K562 (cell line): Measurements from ENCODE around the gene SLC12A6. TPM values are rescaled to one million over a fixed set of nuclear protein-coding genes. Genes with fewer than 3 reads are reported as not detected.

Source experiments
- AFF4 ChIP-seq: sonication (generic); formaldehyde crosslinking; IDR thresholded peaks from 2 replicates; pipeline ENCODE4 v1.8.0; 2023; ENCODE audit warnings: mild to moderate bottlenecking, missing genetic modification reagents
- BRCA1 ChIP-seq, 2 experiments: fragments of 450-650 bp in 1 of 2; sonication (generic) in 1 of 2; formaldehyde crosslinking in 1 of 2; IDR thresholded peaks; 2 replicates each; pipeline versions ENCODE4 v1.5.0 to v1.6.1; 2017 to 2020; ENCODE audit warnings: mild to moderate bottlenecking in 1 of 2, missing genetic modification reagents in 1 of 2
- CBX5 ChIP-seq: IDR thresholded peaks from 2 replicates; pipeline ENCODE4 v1.6.1; 2014; ENCODE audit warnings: low read depth, borderline replicate concordance
- CLOCK ChIP-seq: fragments of 250-450 bp; sonication (Bioruptor Pico); IDR thresholded peaks from 2 replicates; pipeline ENCODE4 v1.4.0; 2020; ENCODE audit warnings: mild to moderate bottlenecking, moderate library complexity, borderline replicate concordance
- E2F4 ChIP-seq: sonication (generic); formaldehyde crosslinking; IDR thresholded peaks from 2 replicates; pipeline ENCODE4 v1.8.0; 2022; ENCODE audit warnings: mild to moderate bottlenecking, low read depth, missing genetic modification reagents
- FOXJ2 ChIP-seq: fragments of 200-800 bp; sonication (Bioruptor generic); IDR thresholded peaks from 2 replicates; pipeline ENCODE4 v1.6.1; 2016; ENCODE audit warnings: missing genetic modification characterization, missing compliant biosample characterization
- ILF3 ChIP-seq: fragments of 450-650 bp; IDR thresholded peaks from 2 replicates; pipeline ENCODE4 v1.6.1; 2018; ENCODE audit warnings: antibody characterized with exemption, mild to moderate bottlenecking, moderate library complexity, borderline replicate concordance
- MCM3 ChIP-seq: fragments of 450-650 bp; IDR thresholded peaks from 2 replicates; pipeline ENCODE4 v1.6.1; 2016
- MIER1 ChIP-seq: fragments of 450-650 bp; IDR thresholded peaks from 2 replicates; pipeline ENCODE4 v1.6.1; 2016; ENCODE audit warnings: antibody characterized with exemption, mild to moderate bottlenecking, low read depth
- MYC ChIP-seq, 2 experiments: fragments of 250-450 bp in 1 of 2; sonication (Bioruptor Pico) in 1 of 2; IDR thresholded peaks; 2 replicates each; pipeline versions ENCODE4 v1.5.1 to v1.6.1; 2012 to 2021; ENCODE audit warnings: low read depth in 2 of 2, borderline replicate concordance in 1 of 2, improper control_type of control experiment in 1 of 2, low read length in 1 of 2, mild to moderate bottlenecking in 1 of 2, moderate library complexity in 1 of 2
- NBN ChIP-seq: fragments of 450-650 bp; IDR thresholded peaks from 2 replicates; pipeline ENCODE4 v1.6.1; 2016; ENCODE audit warnings: low read depth, mild to moderate bottlenecking
- PREB ChIP-seq: sonication (generic); formaldehyde crosslinking; IDR thresholded peaks from 2 replicates; pipeline ENCODE4 v1.8.1; 2023; ENCODE audit warnings: mild to moderate bottlenecking, missing genetic modification reagents
- SMAD2 ChIP-seq: fragments of 150-350 bp; IDR thresholded peaks from 2 replicates; pipeline ENCODE4 v1.6.1; 2014; ENCODE audit warnings: low read depth, mild to moderate bottlenecking, low read length
- STAG1 ChIP-seq: sonication (generic); formaldehyde crosslinking; IDR thresholded peaks from 2 replicates; pipeline ENCODE4 v1.5.0; 2020; ENCODE audit warnings: missing genetic modification reagents, borderline replicate concordance
- TEAD1 ChIP-seq, 2 experiments: fragments of 450-650 bp in 1 of 2; sonication (generic) in 1 of 2; formaldehyde crosslinking; IDR thresholded peaks; 2 replicates each; pipeline versions ENCODE4 v1.4.0 to v1.8.0; 2020 to 2022; ENCODE audit warnings: mild to moderate bottlenecking in 2 of 2, missing genetic modification reagents in 1 of 2
- YY1 ChIP-seq, 3 experiments: IDR thresholded peaks; 2 replicates each; pipeline ENCODE4 v1.6.1; 2011; ENCODE audit warnings: low read length in 2 of 3, mild to moderate bottlenecking in 2 of 3, moderate library complexity in 2 of 3, borderline replicate concordance in 1 of 3, control low read depth in 1 of 3, low read depth in 1 of 3; ENCODE audit not compliant: insufficient read depth in 3 of 3, insufficient replicate concordance in 2 of 3, control insufficient read depth in 1 of 3, insufficient read length in 1 of 3; ENCODE audit errors: extremely low read depth in 1 of 3
- polyA plus RNA-seq, 8 experiments: library from polyadenylated mRNA; depleted of rRNA in 4 of 8; stranded (reverse) in 5 of 8; unstranded in 3 of 8; fragments of >200 nt; fragmentation: Nextera tagmentation in 2 of 8; fragmentation: Illumina TruSeq in 1 of 8; extraction: Ambion mirVana in 2 of 8; extraction: Trizol in 1 of 8; gene quantifications; 2 replicates each; pipeline versions ENCODE4 v1.2.1 to v1.2.3, GENCODE V29; 2011 to 2014; ENCODE audit warnings: inconsistent platforms in 1 of 8, missing spikeins in 1 of 8
- total RNA-seq, 7 experiments: library from RNA; depleted of rRNA in 6 of 7; stranded (reverse); fragments of >200 nt in 6 of 7; fragmentation: Illumina TruSeq in 2 of 7; extraction: Trizol in 2 of 7; gene quantifications; 2 replicates each; pipeline versions ENCODE4 v1.2.1 to v1.2.3, GENCODE V29; 2011 to 2021; ENCODE audit warnings: low replicate concordance in 1 of 7

The SLC12A6 gene
- total and polyA plus RNA-seq, 9 of the 15 experiments (the other 6 are each of a cell fraction or from before 2014, with no cell fraction given), result 1.4 to 16.4 (median 6.7) TPM

GRCh38 chr15:34318277-34319079 lies 19.1 kb downstream of the SLC12A6 start (continued):
- TF ChIP-seq CLOCK (no peak), MYC (IDR thresholded peaks at IDR 0.05; ENCODE audit: low read depth, low read length) (no peak), MYC (CRISPR knock-in tag; IDR thresholded peaks at IDR 0.05; ENCODE audit: borderline replicate concordance, low read depth) (no peak), YY1 (IDR thresholded peaks at IDR 0.05; ENCODE audit: borderline replicate concordance in 1 of 3, control insufficient read depth in 1 of 3, extremely low read depth in 1 of 3, insufficient read depth in 3 of 3, insufficient read length in 1 of 3, insufficient replicate concordance in 2 of 3, low read depth in 1 of 3, low read length in 2 of 3) (no peak), ILF3 (no peak), TEAD1 (CRISPR knock-in tag; IDR thresholded peaks at IDR 0.05) (no peak), FOXJ2 (peak; percentile 37; the same call in 1 of the 2 replicates), E2F4 (no peak), NBN (no peak; the same call in 1 of the 2 replicates), PREB (CRISPR knock-in tag) (no peak), STAG1 (no peak), SMAD2 (no peak), BRCA1 (IDR thresholded peaks at IDR 0.05) (no peak), BRCA1 (CRISPR knock-in tag; IDR thresholded peaks at IDR 0.05) (no peak), MCM3 (no peak), CBX5 (no peak), AFF4 (peak; percentile 51; the same call in 1 of the 2 replicates), MIER1 (no peak)
